ENCODE results near the gene KPNA6. TPM values are rescaled to one million over a fixed set of nuclear protein-coding genes. Genes with fewer than 3 reads are reported as not detected.
A peak's percentile ranks its signal among the peaks of the same experiment; 100 is the strongest.

Gene KPNA6
- total and polyA plus RNA-seq, 2 of the 4 experiments (the other 2 are of a cell fraction), result 27.0 to 50.7 TPM

DNA sequence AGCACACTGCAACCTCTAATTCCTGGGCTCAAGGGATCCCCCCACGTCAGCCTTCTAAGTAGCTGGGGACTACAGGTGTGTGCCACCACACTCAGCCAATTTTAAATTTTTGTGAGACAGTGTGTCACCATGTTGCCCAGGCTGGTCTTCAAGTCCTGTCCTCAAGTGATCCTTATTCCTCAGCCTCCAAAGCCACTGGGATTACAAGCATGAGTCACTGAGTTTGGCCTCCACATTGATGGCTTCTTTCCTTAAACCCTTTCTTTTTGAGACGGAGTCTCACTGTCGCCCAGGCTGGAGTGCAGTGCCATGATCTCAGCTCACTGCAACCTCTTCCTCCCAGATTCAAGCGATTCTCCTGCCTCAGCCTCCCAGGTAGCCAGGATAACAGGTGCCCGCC lies 7.6 kb downstream of the KPNA6 start:
- CTCF ChIA-PET, result no interaction called here
- dilution Hi-C loops (cut with HindIII; ENCODE audit: low sequenced_read_pairs, unreplicated experiment) (no loop called here), in situ Hi-C loops (cut with MboI; ENCODE audit: low sequenced_read_pairs) (no loop called here), intact Hi-C loops (cut with micrococcal nuclease) (no loop called here)
- Histone ChIP-seq H3K4me3 (ENCODE audit: insufficient read depth, low read depth, low read length) (no peak overlapping the region), H3K56ac (ENCODE audit: extremely low read depth, insufficient read depth, low read length) (no peak overlapping the region), H2BK120ac (ENCODE audit: low read depth, low read length) (no peak overlapping the region), H3K4me1 (ENCODE audit: control insufficient read depth, insufficient read depth, low read length) (peaks cover 3% of the 10 kb centered on the region; the same call in 1 of the 2 replicates), H2AFZ (replicated peaks; ENCODE audit: low read length, poor library complexity) (no peak overlapping the region), H4K8ac (ENCODE audit: low read depth in 2 of 2, low read length in 2 of 2) (no peak overlapping the region), H2AK9ac (replicated peaks; ENCODE audit: low read depth, low read length, poor library complexity) (peak overlapping the region; percentile 28), H3K9ac (ENCODE audit: low read depth, low read length) (no peak overlapping the region), H4K5ac (ENCODE audit: low read depth, low read length) (no peak overlapping the region), H3K27ac (ENCODE audit: insufficient read depth, low read length) (no peak overlapping the region), H4K91ac (ENCODE audit: insufficient read depth, low read depth, low read length) (0 out of 2 replicates have a peak overlapping the region, but pooled peaks have one; percentile 41), H2BK5ac (ENCODE audit: low read depth, low read length, poor library complexity, severe bottlenecking) (no peak overlapping the region), H3K9me3 (ENCODE audit: control insufficient read depth, insufficient read depth, low read length) (no peaks in the 10 kb centered on the region), H3K18ac (ENCODE audit: low read depth, low read length) (no peak overlapping the region), H3K14ac (replicated peaks; ENCODE audit: low read depth, low read length) (0 out of 2 replicates have a peak overlapping the region, but pooled peaks have one; percentile 67), H2BK20ac (ENCODE audit: low read depth, low read length) (no peak overlapping the region), H3K23ac (ENCODE audit: low read depth, low read length) (no peak overlapping the region), H3K79me1 (ENCODE audit: low read depth in 1 of 2, low read length in 2 of 2) (peaks cover 23 to 74% of the 10 kb centered on the region in 2 experiments), H3K4ac (ENCODE audit: low read depth, low read length) (peak overlapping the region; percentile 4), H2BK15ac (ENCODE audit: low read depth, low read length) (no peak overlapping the region), H4K20me1 (ENCODE audit: insufficient read depth, low read length) (peaks cover 66% of the 10 kb centered on the region), H2AK5ac (ENCODE audit: low read depth, low read length) (peak overlapping the region; percentile 3; the same call in 1 of the 2 replicates), H3K27me3 (ENCODE audit: control insufficient read depth, insufficient read depth, low read length) (no peaks in the 10 kb centered on the region), H3K36me3 (ENCODE audit: control insufficient read depth, insufficient read depth, low read length) (no peaks in the 10 kb centered on the region; the same call in 1 of the 2 replicates), H3K9me1 (ENCODE audit: insufficient read depth, low read length) (peaks cover 13% of the 10 kb centered on the region; the same call in 1 of the 2 replicates), H3K4me2 (ENCODE audit: low read depth, low read length) (no peak overlapping the region)
- WGBS, 2 experiments (ENCODE audit: extremely low coverage in 2 of 2, insufficient read length in 1 of 2), result 89% methylated on average over 1 of the region's 5 CpGs; no CpG with 5 or more reads in 1 of the 2 experiments
- ATAC-seq (ENCODE audit: low read depth) (no peak), DNase-seq (peak; percentile 18)
- TF ChIP-seq FOS (IDR thresholded peaks at IDR 0.05; ENCODE audit: low read depth, low read length) (no peak), NFE2L2 (IDR thresholded peaks at IDR 0.05; ENCODE audit: low read depth, low read length) (no peak), RCOR1 (IDR thresholded peaks at IDR 0.05; ENCODE audit: insufficient replicate concordance, low read length) (no peak), POLR2A (IDR thresholded peaks at IDR 0.05; ENCODE audit: low read depth, low read length) (no peak), CEBPB (IDR thresholded peaks at IDR 0.05; ENCODE audit: low read depth, low read length) (no peak), BHLHE40 (IDR thresholded peaks at IDR 0.05; ENCODE audit: low read depth, low read length) (no peak), MXI1 (IDR thresholded peaks at IDR 0.05; ENCODE audit: borderline replicate concordance, low read depth, low read length) (no peak), MAZ (IDR thresholded peaks at IDR 0.05; ENCODE audit: borderline replicate concordance, low read depth, low read length) (no peak), CHD1 (IDR thresholded peaks at IDR 0.05; ENCODE audit: low read depth, low read length) (no peak), RAD21 (IDR thresholded peaks at IDR 0.05; ENCODE audit: low read length) (no peak)
- TF ChIP-seq, protein P1, sequence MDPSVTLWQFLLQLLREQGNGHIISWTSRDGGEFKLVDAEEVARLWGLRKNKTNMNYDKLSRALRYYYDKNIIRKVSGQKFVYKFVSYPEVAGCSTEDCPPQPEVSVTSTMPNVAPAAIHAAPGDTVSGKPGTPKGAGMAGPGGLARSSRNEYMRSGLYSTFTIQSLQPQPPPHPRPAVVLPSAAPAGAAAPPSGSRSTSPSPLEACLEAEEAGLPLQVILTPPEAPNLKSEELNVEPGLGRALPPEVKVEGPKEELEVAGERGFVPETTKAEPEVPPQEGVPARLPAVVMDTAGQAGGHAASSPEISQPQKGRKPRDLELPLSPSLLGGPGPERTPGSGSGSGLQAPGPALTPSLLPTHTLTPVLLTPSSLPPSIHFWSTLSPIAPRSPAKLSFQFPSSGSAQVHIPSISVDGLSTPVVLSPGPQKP (IDR thresholded peaks at IDR 0.05; ENCODE audit: borderline replicate concordance, low read depth, low read length), result no peak
- TF ChIP-seq, protein P2, sequence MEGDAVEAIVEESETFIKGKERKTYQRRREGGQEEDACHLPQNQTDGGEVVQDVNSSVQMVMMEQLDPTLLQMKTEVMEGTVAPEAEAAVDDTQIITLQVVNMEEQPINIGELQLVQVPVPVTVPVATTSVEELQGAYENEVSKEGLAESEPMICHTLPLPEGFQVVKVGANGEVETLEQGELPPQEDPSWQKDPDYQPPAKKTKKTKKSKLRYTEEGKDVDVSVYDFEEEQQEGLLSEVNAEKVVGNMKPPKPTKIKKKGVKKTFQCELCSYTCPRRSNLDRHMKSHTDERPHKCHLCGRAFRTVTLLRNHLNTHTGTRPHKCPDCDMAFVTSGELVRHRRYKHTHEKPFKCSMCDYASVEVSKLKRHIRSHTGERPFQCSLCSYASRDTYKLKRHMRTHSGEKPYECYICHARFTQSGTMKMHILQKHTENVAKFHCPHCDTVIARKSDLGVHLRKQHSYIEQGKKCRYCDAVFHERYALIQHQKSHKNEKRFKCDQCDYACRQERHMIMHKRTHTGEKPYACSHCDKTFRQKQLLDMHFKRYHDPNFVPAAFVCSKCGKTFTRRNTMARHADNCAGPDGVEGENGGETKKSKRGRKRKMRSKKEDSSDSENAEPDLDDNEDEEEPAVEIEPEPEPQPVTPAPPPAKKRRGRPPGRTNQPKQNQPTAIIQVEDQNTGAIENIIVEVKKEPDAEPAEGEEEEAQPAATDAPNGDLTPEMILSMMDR (conservative IDR thresholded peaks at IDR 0.05; ENCODE audit: low read depth, low read length), result no peak
- POLR2A ChIA-PET (ENCODE audit: unreplicated experiment), result no interaction called here
- no TSS peak for BruUV-seq (replicated peaks)

Data from IMR-90 (cell line).